Measurements from ENCODE around the gene TNRC18. TPM values are rescaled to one million over a fixed set of nuclear protein-coding genes. Genes with fewer than 3 reads are reported as not detected.

The TNRC18 gene
- polyA plus RNA-seq, 1 donor from 2014 or later: 23.6 TPM

DNA sequence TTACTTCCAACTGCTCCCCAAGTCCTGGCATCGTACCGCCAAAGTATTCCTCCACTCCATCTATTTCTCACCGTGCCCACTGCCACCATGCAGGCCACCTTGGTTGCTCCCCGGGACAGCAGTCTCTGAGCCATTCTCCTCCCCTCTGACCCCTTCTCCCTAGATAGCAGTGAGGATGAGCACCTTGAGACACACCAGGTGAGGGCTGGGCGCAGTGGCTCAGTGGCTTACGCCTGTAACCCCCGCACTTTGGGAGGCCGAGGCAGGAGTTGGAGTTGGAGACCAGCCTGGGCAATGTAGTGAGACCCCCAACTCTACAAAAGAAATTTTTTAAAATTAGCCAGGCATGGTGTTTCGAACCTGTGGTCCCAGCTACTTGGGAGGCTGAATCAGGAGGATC is 136.7 kb downstream of the TNRC18 start:
- Histone ChIP-seq H3K27ac (ENCODE audit: low read length) (no peak overlapping the region), H3K9ac (ENCODE audit: low read length) (no peak overlapping the region), H2AFZ (ENCODE audit: low read depth, low read length) (no peak overlapping the region), H3K4me3 (ENCODE audit: low read length) (no peak overlapping the region), H3K4me2 (ENCODE audit: low read length) (no peak overlapping the region), H3K36me3 (ENCODE audit: insufficient read depth, low read length) (no peaks in the 10 kb centered on the region), H3K9me3 (ENCODE audit: low read length) (no peaks in the 10 kb centered on the region), H3F3A (ENCODE audit: insufficient read depth, low read length, poor library complexity, severe bottlenecking) (no peaks in the 10 kb centered on the region), H3K9me2 (ENCODE audit: insufficient read depth, low read length) (no peaks in the 10 kb centered on the region), H3K79me2 (replicated peaks; ENCODE audit: insufficient read depth, low read length) (peaks cover 16% of the 10 kb centered on the region), H4K20me1 (ENCODE audit: insufficient read depth) (no peaks in the 10 kb centered on the region), H3K27me3 (ENCODE audit: insufficient read depth, low read depth, low read length) (no peaks in the 10 kb centered on the region)
- TF ChIP-seq POLR2AphosphoS5 (IDR thresholded peaks at IDR 0.05) (no peak), SMC3 (conservative IDR thresholded peaks at IDR 0.05; ENCODE audit: poor library complexity) (no peak), MXI1 (conservative IDR thresholded peaks at IDR 0.05; ENCODE audit: poor library complexity, severe bottlenecking) (no peak), RAD21 (conservative IDR thresholded peaks at IDR 0.05) (no peak)
- TF ChIP-seq, protein P1, sequence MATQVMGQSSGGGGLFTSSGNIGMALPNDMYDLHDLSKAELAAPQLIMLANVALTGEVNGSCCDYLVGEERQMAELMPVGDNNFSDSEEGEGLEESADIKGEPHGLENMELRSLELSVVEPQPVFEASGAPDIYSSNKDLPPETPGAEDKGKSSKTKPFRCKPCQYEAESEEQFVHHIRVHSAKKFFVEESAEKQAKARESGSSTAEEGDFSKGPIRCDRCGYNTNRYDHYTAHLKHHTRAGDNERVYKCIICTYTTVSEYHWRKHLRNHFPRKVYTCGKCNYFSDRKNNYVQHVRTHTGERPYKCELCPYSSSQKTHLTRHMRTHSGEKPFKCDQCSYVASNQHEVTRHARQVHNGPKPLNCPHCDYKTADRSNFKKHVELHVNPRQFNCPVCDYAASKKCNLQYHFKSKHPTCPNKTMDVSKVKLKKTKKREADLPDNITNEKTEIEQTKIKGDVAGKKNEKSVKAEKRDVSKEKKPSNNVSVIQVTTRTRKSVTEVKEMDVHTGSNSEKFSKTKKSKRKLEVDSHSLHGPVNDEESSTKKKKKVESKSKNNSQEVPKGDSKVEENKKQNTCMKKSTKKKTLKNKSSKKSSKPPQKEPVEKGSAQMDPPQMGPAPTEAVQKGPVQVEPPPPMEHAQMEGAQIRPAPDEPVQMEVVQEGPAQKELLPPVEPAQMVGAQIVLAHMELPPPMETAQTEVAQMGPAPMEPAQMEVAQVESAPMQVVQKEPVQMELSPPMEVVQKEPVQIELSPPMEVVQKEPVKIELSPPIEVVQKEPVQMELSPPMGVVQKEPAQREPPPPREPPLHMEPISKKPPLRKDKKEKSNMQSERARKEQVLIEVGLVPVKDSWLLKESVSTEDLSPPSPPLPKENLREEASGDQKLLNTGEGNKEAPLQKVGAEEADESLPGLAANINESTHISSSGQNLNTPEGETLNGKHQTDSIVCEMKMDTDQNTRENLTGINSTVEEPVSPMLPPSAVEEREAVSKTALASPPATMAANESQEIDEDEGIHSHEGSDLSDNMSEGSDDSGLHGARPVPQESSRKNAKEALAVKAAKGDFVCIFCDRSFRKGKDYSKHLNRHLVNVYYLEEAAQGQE (IDR thresholded peaks at IDR 0.05; ENCODE audit: borderline replicate concordance): no peak

DNA sequence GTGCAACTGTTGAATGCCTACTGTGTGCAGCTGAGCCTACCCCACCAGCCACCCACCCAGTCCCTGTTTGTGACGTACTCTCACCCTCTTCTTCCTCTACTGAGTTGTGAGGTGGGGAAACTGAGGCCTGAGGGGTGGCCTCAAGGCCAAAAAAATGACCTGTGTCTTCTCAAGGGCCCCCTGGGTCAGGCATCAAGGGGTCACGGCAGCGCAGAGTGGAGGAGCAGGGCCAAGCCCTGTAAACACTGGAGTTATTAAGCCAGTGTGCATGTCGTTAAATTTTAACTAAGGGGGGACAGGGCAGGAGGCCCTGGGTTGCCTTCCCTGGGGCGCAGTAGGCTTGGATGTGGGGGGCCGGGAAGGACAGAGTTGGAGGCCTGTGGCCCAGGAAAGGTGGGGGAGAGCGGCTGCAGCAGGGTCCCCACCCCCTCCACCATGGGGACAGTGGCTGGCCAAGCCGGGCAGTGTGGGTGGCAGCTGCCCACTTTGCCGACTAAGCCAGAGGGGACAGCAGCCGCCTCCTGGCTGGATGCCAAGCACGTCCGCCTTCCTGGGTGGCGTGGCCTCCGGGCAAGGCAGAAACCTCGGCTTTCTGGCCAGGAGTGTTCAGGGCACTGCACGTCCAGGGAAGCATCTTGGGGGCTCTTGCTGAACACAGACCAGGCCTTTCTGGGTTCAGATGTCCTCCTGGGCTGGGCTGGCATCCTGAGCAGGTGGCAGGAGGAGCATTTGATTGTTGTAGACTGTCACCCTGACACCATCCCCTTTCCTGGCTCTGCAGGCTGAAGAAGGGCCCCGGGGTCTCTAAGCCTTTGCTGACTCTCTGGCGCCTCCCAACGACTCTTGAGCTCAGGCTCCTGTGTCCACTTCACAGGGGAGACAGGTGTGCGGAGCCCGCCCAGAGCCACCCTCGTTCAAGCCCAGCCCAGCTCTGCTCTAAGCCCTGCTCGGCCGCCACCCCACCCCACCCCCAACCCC is 139.0 kb downstream of the TNRC18 start:
- no peak overlapping the region for H2AFZ ChIP-seq (ENCODE audit: low read depth, low read length)
- H3K4me3 ChIP-seq (ENCODE audit: low read length): peak overlapping the region; percentile 87
- H3K27ac ChIP-seq (ENCODE audit: low read length): no peak overlapping the region
- H3K27me3 ChIP-seq (ENCODE audit: insufficient read depth, low read depth, low read length): no peaks in the 10 kb centered on the region
- H3K79me2 ChIP-seq (replicated peaks; ENCODE audit: insufficient read depth, low read length): peaks cover 16% of the 10 kb centered on the region
- H4K20me1 ChIP-seq (ENCODE audit: insufficient read depth): no peaks in the 10 kb centered on the region
- no peaks in the 10 kb centered on the region for H3K36me3 ChIP-seq (ENCODE audit: insufficient read depth, low read length)
- H3K9me2 ChIP-seq (ENCODE audit: insufficient read depth, low read length): no peaks in the 10 kb centered on the region
- H3F3A ChIP-seq (ENCODE audit: insufficient read depth, low read length, poor library complexity, severe bottlenecking): no peaks in the 10 kb centered on the region
- H3K4me2 ChIP-seq (ENCODE audit: low read length): peak overlapping the region; percentile 19
- peak overlapping the region; percentile 82 for H3K9ac ChIP-seq (ENCODE audit: low read length)
- TF ChIP-seq SMC3 (conservative IDR thresholded peaks at IDR 0.05; ENCODE audit: poor library complexity) (peak; percentile 39), RAD21 (conservative IDR thresholded peaks at IDR 0.05) (no peak)
- TF ChIP-seq, protein P2, sequence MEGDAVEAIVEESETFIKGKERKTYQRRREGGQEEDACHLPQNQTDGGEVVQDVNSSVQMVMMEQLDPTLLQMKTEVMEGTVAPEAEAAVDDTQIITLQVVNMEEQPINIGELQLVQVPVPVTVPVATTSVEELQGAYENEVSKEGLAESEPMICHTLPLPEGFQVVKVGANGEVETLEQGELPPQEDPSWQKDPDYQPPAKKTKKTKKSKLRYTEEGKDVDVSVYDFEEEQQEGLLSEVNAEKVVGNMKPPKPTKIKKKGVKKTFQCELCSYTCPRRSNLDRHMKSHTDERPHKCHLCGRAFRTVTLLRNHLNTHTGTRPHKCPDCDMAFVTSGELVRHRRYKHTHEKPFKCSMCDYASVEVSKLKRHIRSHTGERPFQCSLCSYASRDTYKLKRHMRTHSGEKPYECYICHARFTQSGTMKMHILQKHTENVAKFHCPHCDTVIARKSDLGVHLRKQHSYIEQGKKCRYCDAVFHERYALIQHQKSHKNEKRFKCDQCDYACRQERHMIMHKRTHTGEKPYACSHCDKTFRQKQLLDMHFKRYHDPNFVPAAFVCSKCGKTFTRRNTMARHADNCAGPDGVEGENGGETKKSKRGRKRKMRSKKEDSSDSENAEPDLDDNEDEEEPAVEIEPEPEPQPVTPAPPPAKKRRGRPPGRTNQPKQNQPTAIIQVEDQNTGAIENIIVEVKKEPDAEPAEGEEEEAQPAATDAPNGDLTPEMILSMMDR (IDR thresholded peaks at IDR 0.05; ENCODE audit: poor library complexity, severe bottlenecking): peak; percentile 47
- TF ChIP-seq, protein P1 (IDR thresholded peaks at IDR 0.05; ENCODE audit: borderline replicate concordance): no peak
- H3K9me3 ChIP-seq (ENCODE audit: low read length): no peaks in the 10 kb centered on the region
